ENCODE results near the gene FRMD4B.

GRCh38 chr3:69276884-69277283 lies 109.0 kb downstream of the FRMD4B start:
- TF ChIP-seq TAF1 (IDR thresholded peaks at IDR 0.05; ENCODE audit: low read depth, low read length): no peak
- TF ChIP-seq POLR2AphosphoS5 (IDR thresholded peaks at IDR 0.05; ENCODE audit: low read depth, low read length): no peak
